Stimulated activated CD4-positive, alpha-beta T cell treated with anti-CD3 and anti-CD28 coated beads, TNF-alpha, amount 100 ng/mL, for 4 hours (primary cell): ENCODE results near the gene LSMEM2.
"Not testable (repeated sequence)": the region's sequence is repeated elsewhere in the genome, so short reads cannot be mapped to it uniquely, and the experiment has no call there.

Source experiments
- DNase-seq, 3 experiments: peaks; one replicate each; pipeline ENCODE4 v3.0.0-alpha.2; 2020; ENCODE audit warnings: low read depth in 3 of 3

The LSMEM2 gene

GRCh38 chr3:50278123-50278879, 586 bp upstream of the LSMEM2 start:
- no peak for DNase-seq

- no peak for DNase-seq
Observed at GRCh38 chr3:50279255-50280016, 549 bp downstream of the LSMEM2 start.

- not testable (repeated sequence) for DNase-seq
Observed at GRCh38 chr3:50284121-50284520, 5.2 kb downstream of the LSMEM2 start.

- DNase-seq = no peak
Observed at GRCh38 chr3:50286322-50287227, 7.7 kb downstream of the LSMEM2 start.

- no peak for DNase-seq
Observed at GRCh38 chr3:50287262-50287661, 8.4 kb downstream of the LSMEM2 start.

GRCh38 chr3:50288387-50289007, 9.6 kb downstream of the LSMEM2 start:
- DNase-seq = no peak

GRCh38 chr3:50289130-50289529, 10.2 kb downstream of the LSMEM2 start:
- no peak for DNase-seq

GRCh38 chr3:50290161-50290641, 11.3 kb downstream of the LSMEM2 start:
- DNase-seq = no peak

- peak; percentile 81 to 93 (median 93) for DNase-seq
Observed at GRCh38 chr3:50292159-50293078, 13.5 kb downstream of the LSMEM2 start, which contains the start of gene IFRD2. Gene IFRD2, minus strand, starts transcription at chr3:50292429. Its CDS starts 155 bp downstream, at chr3:50292274.

- DNase-seq = no peak
Observed at GRCh38 chr3:50293079-50293801, 14.4 kb downstream of the LSMEM2 start.

- DNase-seq = no peak
Observed at GRCh38 chr3:50294089-50294488, 15.2 kb downstream of the LSMEM2 start.

GRCh38 chr3:50294492-50295403, 15.9 kb downstream of the LSMEM2 start:
- DNase-seq = no peak

GRCh38 chr3:50295553-50296431, 16.9 kb downstream of the LSMEM2 start:
- no peak for DNase-seq

GRCh38 chr3:50296721-50297383, 18.0 kb downstream of the LSMEM2 start:
- DNase-seq = no peak

GRCh38 chr3:50297384-50297775, 18.5 kb downstream of the LSMEM2 start:
- no peak for DNase-seq

GRCh38 chr3:50297896-50298725, 19.2 kb downstream of the LSMEM2 start:
- DNase-seq = no peak
